ENCODE results near the gene RAC3.
A peak's percentile ranks its signal among the peaks of the same experiment; 100 is the strongest.
"Not testable (repeated sequence)": the region's sequence is repeated elsewhere in the genome, so short reads cannot be mapped to it uniquely, and the experiment has no call there.

The RAC3 gene

DNA sequence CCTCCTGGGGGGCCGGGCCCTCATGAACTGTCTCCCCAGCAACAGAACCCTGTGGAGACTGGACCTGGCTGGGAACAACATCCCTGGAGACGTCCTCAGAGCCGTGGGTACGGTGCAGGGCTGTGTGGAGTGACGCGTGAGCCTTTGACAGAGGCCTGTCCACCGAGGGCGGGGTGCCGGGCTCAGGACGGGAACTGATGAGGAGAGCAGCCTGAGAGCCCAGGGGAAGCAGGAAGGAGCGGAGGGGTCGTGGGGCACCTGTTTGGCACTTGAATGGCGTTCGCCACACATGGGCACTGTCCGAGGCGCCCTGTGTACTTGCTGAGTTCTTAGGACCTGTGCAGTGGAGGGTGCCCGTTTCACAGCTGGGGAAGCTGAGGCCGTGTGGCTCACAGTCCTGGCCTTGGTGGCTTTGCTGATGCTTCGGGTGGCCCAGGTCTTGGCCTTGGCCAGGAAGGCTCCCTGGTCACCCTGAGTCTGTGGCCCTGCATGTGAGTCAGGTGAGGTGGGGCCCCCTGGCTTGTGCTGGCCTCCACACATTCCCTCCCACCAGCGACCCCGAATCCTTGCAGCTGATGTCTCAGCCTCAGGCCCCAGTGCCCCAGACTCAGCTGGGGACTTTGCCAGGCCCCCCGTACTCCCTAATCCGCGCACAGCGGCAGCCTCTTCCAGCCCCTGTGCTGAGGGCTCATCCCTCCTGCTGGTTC, 5.9 kb upstream of the RAC3 start:
- DNase-seq: no peak

- no peak for DNase-seq
These were observed 3.2 kb upstream of the RAC3 start for GRCh38 chr17:82028246-82028645.

DNA sequence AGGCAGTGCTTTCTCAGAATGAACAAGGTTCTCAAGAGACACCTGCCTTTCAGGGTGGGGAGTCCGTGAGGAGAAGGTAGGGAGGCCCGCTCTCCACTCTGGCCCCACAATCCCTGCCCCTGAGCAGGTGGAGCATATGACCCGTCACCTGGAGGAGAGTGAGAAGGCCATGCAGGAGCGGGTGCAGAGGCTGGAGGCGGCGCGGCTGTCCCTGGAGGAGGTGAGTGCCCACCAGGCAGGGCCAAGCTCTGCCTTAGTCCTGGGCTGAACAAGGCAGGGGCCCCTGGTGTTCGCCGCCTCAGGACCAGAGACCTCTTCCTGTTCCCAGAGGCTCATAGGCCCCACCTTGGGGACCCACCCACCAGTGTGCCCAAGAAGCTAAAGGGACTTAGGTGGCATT, 2.5 kb upstream of the RAC3 start:
- DNase-seq: no peak

- no peak for DNase-seq
These were observed 2.1 kb upstream of the RAC3 start for GRCh38 chr17:82029391-82029790.

DNA sequence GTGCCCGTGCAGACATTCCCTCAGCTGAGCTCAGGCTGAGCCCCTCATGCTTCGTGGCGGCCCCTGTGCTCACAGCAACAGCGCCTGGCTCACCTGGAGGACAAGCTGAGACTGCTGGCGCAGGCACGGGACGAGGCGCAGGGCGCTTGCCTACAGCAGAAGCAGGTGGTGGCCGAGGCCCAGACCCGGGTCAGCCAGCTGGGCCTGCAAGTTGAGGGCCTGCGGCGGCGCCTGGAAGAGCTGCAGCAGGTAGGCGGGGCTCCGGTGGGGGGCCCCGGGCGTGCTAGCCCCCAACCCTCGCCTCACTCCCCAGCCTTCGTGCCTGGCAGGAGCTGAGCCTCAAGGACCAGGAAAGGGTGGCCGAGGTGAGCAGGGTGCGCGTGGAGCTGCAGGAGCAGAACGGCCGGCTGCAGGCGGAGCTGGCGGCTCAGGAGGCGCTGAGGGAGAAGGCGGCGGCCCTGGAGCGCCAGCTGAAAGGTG, 1.4 kb upstream of the RAC3 start:
- DNase-seq: no peak

DNA sequence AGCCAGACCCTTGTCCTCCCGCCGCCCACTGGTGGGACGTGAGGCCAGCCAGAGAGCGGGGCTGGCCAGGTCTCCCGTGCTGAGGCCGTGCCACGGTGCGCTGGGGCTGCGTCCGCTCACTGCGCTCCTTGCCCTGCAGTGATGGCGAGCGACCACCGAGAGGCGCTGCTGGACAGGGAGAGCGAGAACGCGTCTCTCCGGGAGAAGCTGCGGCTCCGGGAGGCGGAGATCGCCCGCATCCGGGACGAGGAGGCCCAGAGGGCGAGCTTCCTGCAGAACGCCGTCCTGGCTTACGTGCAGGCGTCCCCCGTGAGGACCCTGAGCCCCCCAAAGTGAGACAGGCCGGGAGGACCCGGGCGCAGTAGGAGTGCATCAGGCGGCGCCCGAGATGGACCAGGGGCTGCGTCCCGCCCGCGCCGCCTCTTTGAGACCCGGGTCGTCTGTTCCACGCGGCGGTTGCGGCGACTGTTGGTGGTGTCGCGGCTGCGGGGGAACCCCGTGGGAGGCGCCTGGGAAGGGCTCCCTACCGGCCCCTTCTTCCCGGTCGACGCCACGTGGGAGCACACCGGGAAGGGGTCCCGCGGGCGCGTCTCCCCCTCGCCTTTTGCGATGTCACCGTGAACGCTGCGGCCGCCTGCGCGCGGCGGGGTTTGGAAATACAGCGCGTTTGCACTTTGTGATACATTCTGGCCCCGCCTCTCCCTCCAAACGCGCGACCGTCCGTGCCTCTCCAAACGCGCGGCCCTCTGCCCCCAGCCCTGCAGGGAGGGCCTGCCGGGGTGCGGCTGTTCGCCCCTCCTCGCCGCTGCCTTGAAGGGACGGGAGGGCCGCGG, 792 bp upstream of the RAC3 start:
- DNase-seq: peak; percentile 89

DNA sequence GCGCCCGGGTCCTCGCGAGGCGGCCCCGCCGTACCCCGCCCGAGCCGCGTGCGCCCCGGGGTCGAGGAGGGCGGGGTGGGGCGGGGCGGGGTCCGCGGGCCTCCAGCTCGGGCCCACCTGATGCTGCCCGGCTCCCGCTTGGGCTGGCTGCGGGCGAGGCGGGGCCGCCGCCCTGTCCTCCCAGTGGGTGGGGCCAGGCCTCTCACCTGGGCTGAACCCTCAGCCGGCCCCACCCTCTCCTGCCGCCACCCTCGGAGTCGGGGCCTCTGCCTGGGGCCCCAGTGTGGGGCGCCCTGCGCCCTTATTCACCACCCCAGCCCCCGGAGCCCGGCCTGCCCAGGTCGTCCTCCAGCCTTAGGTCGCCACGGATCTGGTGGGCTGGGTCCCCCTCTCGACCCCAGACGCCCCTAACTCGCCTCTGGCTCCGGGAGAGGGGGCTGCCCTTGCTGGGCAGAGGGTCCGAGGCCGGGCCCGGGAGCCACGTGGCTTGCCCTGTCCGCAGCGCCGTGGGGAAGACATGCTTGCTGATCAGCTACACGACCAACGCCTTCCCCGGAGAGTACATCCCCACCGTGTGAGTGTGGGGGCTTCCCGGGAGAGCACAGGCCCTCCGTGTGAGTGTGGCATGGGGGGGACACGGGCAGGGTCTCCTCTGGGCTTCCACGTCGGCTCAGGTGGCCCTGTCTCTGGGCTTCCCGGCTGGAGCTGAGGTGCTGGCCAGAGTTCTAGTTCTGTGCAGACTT, 578 bp downstream of the RAC3 start:
- peak; percentile 65 for DNase-seq

DNA sequence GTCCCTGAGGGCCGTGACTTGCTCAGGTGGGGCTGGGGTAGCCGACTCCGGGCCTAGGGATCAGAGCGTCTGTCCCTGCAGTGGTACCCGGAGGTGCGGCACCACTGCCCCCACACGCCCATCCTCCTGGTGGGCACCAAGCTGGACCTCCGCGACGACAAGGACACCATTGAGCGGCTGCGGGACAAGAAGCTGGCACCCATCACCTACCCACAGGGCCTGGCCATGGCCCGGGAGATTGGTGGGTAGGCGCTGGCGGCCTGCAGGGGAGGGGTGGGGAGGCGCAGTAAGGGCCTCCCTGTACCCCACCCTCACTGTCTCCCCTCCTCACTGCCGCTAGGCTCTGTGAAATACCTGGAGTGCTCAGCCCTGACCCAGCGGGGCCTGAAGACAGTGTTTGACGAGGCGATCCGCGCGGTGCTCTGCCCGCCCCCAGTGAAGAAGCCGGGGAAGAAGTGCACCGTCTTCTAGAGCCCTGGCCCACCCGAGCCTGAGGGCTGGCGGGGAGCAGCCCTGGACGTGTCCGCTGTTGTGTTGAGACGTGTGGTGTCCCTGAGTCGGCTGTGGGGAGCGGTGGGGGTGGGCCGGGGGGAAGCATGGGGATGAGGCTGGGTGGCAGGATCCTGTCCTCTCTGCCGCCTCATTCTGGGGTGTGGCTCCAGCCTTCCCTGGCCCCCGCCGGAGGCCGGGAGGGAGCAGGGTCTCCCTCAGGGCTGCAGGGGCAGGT, 2.0 kb downstream of the RAC3 start:
- no peak for DNase-seq

DNA sequence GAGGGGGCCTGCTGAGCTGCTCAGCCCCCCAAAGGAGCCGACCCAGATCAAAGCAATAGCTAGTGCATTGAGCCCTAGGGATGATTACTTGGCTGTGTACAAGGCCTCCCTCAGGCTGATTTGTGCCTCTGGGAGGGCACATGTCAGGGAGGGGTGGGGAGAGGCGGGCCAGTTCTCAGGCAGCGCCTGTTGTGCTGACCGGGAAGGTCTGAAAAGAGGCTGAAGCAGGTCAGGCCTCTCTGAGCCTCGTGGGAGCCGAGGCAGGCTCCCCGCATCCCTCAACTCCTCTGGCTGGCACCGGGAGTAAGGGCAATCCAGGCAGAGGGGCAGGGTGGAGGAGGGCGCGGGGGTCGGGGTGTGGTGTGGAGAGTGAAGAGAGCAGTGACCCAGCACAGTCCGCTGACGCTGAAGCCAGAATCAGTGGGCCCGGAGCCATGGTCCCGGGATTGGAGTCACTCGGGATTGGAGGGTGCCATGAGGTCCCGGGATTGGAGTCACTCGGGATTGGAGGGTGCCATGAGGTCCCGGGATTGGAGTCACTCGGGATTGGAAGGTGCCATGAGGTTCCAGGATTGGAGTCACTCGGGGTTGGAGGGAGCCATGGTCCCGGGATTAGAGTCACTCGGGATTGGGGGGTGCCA, 3.0 kb downstream of the RAC3 start:
- no peak for DNase-seq

GRCh38 chr17:82035488-82035887, 4.0 kb downstream of the RAC3 start:
- DNase-seq: no peak

DNA sequence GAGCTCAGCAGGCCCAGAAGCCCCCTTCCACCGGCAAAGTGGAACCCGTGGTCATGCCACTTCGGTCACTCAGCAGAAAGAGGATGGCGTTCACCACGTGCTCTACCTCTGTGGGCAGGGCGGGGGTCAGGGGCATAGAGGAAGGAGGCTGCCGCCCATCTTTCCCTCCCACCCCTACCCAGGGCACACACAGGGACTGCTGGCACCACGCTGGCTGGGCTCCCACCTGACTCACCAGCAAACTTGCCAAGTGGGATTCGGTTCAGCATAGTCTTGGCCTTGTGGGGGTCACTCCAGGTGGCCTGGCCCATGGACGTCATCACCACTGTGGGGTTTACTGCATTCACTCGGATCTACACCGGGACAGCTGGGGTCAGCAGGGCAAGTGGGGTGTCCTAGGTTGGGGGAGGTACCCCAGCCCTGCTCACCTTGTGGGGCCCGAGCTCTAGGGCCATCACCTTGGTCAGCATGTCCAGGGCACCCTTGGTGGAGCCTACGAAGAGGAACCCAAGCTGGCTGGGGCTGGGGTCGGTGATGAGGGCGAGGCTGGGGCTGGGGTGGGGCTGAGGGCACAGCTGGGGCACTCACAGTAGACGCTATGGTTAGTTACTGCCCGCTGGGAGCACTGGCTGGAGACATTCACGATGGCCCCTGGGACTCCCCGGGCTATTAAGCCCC, 4.6 kb downstream of the RAC3 start:
- DNase-seq: no peak

DNA sequence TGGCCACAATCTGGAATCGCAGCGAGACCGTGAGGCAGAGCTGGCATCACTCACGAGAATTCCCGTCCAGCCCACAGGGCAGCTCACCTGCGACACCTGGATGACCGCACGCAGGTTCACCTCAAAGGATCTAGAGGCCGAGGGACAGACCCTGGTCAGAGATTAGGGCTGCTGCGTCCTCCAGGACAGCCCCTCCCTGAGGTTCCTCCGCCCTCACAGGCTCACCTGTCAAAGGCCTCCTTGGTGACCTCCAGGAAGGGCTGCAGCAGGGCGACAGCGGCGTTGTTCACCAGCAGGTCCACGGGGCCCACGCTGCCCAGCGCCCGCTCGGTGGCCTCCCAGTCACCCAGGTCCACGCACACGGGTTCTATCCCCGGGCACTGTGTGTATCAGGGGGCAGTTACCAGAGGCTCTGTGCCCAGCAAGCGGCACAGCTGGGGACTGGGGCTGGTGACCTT, 5.2 kb downstream of the RAC3 start:
- DNase-seq: no peak

DNA sequence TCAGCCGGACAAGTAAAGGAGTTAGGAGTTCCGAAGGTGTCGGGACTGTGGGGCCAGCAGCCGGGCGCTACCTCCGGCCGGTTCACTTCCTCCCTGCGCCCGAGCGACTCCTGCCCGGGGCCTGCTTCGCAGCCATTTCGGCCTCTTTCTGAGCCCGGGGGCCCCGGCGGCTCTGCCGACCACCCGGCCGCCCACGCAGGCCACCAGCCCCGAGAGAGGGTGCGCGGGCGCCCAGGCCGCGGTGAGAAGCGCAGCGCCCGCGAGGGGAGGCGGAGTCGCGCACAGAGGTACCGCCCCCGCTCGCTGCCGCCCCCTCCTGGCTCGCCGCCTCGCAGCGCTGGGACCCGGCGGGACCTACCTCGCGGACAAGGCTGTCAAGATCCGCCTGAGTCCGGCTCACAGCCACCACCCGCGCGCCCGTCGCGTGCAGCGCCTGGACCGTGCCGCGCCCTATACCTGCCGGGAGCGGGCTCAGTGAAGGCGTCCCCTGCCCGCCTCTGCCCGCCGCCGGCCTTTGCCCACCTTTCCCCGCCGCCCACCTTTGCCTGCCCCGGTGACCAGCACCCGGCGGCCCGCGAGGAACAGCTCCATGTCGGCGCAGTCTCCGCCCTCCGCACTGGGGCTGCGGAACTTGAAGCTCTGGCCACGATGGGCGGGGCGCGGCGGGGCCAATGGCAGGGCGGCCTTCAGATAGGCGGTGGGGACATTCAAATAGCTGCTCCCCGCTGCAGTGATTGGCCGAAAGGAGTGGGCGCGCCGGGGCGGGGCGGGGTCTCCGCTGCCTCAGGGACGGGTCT, 5.8 kb downstream of the RAC3 start, which contains the start of gene DCXR:
Gene DCXR (minus strand): TSS at position 606 of the 797 bp plus-strand sequence. CDS start 15 bp downstream, at position 591.
- DNase-seq: peak; percentile 98

DNA sequence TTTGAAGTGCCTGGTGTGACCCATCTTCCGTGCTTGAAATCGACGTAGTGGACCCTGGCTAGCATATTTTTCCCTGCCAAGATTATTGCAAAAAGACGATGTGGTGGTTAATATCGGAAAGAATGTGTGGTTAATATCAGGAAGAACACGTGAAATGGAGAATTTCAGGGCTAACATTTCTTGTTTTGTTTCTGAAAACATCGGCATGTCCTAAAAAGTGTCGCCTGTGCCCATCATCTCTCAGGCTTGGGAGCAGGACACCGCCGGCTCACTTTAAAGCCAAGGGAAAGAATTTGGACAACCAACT, 6.4 kb downstream of the RAC3 start:
- DNase-seq: no peak

DNA sequence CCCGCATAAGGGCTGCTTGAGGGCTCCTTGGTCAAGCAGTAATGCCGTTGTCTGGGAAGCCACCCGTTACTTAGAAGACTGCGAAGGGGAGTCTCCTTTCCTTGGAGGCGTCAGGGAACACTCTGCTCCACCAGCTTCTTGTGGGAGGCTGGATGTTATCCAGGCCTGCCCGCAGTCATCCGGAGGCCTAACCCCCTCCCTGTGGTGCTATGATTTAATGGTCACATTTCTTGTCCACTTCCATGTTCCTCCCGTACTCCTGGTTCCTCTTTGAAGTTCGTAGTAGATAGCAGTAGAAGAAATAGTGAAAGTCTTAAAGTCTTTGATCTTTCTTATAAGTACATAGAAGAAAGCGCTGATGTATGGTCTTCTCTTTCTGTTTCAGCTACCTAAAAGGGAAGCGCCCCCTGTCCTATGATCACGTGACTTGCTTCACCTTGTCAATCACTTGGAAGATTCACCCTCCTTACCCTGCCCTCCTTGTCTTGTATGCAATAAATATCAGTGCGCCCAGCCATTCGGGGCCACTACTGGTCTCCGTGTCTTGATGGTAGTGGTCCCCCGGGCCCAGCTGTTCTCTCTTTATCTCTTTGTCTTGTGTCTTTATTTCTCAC, 7.4 kb downstream of the RAC3 start:
- not testable (repeated sequence) for DNase-seq

GRCh38 chr17:82039695-82040299, 8.3 kb downstream of the RAC3 start:
- no peak for DNase-seq

- DNase-seq: no peak
These were observed 9.8 kb downstream of the RAC3 start for GRCh38 chr17:82041144-82041814.

DNA sequence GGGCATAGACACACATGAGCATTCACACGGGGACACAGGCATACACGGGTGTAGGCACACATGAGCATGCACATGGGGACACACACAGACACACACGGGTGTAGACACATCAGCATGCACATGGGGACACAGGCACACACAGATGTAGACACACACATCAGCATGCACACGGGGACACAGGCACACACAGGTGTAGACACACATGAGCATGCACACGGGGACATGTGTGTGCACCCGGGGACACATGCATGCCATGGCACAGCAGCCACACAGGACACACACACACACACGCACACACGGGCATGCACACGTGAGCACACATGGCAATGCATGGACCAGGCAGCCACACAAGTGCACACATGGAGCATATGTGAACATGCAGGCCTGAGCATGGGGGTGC, 11.2 kb downstream of the RAC3 start:
- no peak for DNase-seq

DNA sequence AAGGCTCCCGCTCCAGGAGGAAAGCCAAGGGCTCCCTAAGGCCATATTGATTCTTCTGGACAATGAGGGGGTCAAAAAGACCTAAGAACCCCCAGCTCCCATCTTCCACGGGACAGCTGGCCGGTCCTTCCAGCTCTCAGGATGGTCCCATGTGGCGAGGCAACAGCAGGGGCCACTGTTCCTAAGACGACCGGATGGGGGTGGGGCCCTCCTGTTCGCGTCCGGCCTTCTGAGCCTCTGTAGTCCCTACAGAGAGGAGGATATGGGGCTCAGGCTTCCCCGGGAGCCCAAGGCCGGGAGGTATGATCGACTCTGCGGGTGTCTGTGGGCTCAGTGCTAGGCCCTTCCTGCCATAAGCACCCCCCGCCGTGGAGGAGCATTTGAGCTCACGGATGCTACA, 12.0 kb downstream of the RAC3 start:
- no peak for DNase-seq
